NT2/D1 (cell line): ENCODE measurements around the gene TAF13.

ENCODE experiments used
- YY1 ChIP-seq: IDR thresholded peaks from 2 replicates; pipeline ENCODE4 v1.6.1; 2011; ENCODE audit not compliant: insufficient read length, insufficient read depth
- ZNF274 ChIP-seq: IDR thresholded peaks from 2 replicates; pipeline ENCODE4 v1.6.1; 2011; ENCODE audit warnings: mild to moderate bottlenecking, low read depth, low read length

- TF ChIP-seq ZNF274 (no peak), YY1 (no peak)
Measured at GRCh38 chr1:109060707-109061106, 15.1 kb downstream of the TAF13 start.
